ENCODE measurements around the gene GALNT2. TPM values are rescaled to one million over a fixed set of nuclear protein-coding genes. Genes with fewer than 3 reads are reported as not detected.
A peak's percentile ranks its signal among the peaks of the same experiment; 100 is the strongest.

The GALNT2 gene
- total RNA-seq, 1 experiment from 2014 or later: 152 TPM

DNA sequence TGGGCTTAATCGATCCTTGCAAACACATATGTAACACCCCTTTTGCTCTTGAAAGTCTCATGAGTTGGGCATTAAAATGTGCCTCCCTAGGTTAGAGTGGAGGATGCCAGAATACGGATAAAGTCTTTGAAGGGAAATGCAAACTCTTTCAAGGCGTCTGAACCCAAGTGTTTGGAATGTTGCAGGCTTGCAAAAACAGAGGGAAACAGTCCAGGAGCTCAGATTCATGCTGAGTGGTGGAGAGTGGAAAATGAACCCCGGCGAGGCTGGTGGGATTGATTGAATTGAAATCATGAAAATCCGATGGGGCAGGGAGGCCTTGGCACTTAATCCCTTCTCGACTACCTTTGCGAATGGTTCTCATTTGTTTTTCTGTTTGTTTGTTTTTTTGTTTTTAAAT lies 183.6 kb downstream of the GALNT2 start:
- no peak overlapping the region for H3K27ac ChIP-seq (ENCODE audit: low read length)
- H3K36me3 ChIP-seq (ENCODE audit: control insufficient read depth, insufficient read depth, low read length): 0 out of 2 replicates have a peak, but pooled peaks cover 2% of the 10 kb centered on the region
- in situ Hi-C loops (cut with HindIII; ENCODE audit: low pct_unique_long_range_greater_than_20kb, low sequenced_read_pairs) (no loop called here), intact Hi-C loops (cut with micrococcal nuclease; ENCODE audit: unreplicated experiment) (no loop called here)
- TSS peak; percentile 6 for BruUV-seq (replicated peaks)
- no peaks in the 10 kb centered on the region for H3K9me3 ChIP-seq (ENCODE audit: control insufficient read depth, insufficient read depth, low read depth, low read length)
- ATAC-seq (no peak), DNase-seq (ENCODE audit: low read depth, low spot score) (no peak)
- H3K4me3 ChIP-seq (ENCODE audit: low read depth in 2 of 2, low read length in 2 of 2): no peak overlapping the region
- TF ChIP-seq TCF7L2 (IDR thresholded peaks at IDR 0.05; ENCODE audit: low read depth, low read length) (no peak), SIN3A (IDR thresholded peaks at IDR 0.05; ENCODE audit: borderline replicate concordance, insufficient read depth, low read depth, low read length) (no peak), POLR2AphosphoS5 (IDR thresholded peaks at IDR 0.05; ENCODE audit: low read depth, low read length) (no peak)
- TF ChIP-seq, protein P1, sequence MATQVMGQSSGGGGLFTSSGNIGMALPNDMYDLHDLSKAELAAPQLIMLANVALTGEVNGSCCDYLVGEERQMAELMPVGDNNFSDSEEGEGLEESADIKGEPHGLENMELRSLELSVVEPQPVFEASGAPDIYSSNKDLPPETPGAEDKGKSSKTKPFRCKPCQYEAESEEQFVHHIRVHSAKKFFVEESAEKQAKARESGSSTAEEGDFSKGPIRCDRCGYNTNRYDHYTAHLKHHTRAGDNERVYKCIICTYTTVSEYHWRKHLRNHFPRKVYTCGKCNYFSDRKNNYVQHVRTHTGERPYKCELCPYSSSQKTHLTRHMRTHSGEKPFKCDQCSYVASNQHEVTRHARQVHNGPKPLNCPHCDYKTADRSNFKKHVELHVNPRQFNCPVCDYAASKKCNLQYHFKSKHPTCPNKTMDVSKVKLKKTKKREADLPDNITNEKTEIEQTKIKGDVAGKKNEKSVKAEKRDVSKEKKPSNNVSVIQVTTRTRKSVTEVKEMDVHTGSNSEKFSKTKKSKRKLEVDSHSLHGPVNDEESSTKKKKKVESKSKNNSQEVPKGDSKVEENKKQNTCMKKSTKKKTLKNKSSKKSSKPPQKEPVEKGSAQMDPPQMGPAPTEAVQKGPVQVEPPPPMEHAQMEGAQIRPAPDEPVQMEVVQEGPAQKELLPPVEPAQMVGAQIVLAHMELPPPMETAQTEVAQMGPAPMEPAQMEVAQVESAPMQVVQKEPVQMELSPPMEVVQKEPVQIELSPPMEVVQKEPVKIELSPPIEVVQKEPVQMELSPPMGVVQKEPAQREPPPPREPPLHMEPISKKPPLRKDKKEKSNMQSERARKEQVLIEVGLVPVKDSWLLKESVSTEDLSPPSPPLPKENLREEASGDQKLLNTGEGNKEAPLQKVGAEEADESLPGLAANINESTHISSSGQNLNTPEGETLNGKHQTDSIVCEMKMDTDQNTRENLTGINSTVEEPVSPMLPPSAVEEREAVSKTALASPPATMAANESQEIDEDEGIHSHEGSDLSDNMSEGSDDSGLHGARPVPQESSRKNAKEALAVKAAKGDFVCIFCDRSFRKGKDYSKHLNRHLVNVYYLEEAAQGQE (IDR thresholded peaks at IDR 0.05; ENCODE audit: insufficient read depth in 1 of 2, low read depth in 2 of 2, low read length in 1 of 2): no peak
- TF ChIP-seq, protein P2, sequence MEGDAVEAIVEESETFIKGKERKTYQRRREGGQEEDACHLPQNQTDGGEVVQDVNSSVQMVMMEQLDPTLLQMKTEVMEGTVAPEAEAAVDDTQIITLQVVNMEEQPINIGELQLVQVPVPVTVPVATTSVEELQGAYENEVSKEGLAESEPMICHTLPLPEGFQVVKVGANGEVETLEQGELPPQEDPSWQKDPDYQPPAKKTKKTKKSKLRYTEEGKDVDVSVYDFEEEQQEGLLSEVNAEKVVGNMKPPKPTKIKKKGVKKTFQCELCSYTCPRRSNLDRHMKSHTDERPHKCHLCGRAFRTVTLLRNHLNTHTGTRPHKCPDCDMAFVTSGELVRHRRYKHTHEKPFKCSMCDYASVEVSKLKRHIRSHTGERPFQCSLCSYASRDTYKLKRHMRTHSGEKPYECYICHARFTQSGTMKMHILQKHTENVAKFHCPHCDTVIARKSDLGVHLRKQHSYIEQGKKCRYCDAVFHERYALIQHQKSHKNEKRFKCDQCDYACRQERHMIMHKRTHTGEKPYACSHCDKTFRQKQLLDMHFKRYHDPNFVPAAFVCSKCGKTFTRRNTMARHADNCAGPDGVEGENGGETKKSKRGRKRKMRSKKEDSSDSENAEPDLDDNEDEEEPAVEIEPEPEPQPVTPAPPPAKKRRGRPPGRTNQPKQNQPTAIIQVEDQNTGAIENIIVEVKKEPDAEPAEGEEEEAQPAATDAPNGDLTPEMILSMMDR (IDR thresholded peaks at IDR 0.05): no peak
- no peaks in the 10 kb centered on the region for H3K4me1 ChIP-seq (ENCODE audit: control insufficient read depth, insufficient read depth, low read length)
- POLR2A ChIA-PET: no interaction called here
- no peaks in the 10 kb centered on the region for H3K27me3 ChIP-seq (ENCODE audit: control insufficient read depth, insufficient read depth, low read length)
- CTCF ChIA-PET: no interaction called here

DNA sequence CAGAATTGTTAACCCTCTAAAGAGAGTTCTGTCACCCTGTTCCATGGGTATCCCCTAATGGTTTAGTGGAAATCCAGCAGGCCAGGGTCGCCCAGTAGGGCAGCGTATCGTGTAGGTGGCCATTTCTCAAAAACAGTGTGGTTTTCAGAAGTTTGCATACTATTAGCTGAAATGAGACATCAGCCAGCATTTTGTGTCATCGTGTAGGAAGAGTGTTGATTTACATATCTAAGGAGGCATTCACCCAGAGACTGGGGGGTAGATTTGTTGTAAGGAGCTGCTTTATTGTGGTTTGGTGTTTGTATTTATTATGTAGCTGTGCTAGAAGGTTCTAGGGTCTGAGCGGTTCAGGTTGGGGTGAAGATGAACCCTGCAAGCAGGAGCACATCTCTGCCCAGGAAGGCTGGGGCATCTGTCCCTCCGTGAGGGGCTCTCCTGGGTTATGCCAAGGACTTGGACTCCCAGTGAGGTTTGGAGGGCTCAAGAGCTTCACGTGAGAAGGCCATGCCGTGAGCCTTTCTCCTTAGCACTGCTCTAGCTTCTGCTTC lies 184.7 kb downstream of the GALNT2 start:
- Histone ChIP-seq H3K9me3 (ENCODE audit: control insufficient read depth, insufficient read depth, low read depth, low read length) (no peaks in the 10 kb centered on the region), H3K4me1 (ENCODE audit: control insufficient read depth, insufficient read depth, low read length) (no peaks in the 10 kb centered on the region), H3K27ac (ENCODE audit: low read length) (no peak overlapping the region), H3K27me3 (ENCODE audit: control insufficient read depth, insufficient read depth, low read length) (no peaks in the 10 kb centered on the region), H3K4me3 (ENCODE audit: low read depth in 2 of 2, low read length in 2 of 2) (no peak overlapping the region), H3K36me3 (ENCODE audit: control insufficient read depth, insufficient read depth, low read length) (0 out of 2 replicates have a peak, but pooled peaks cover 2% of the 10 kb centered on the region)
- BruUV-seq (replicated peaks): no TSS peak
- intact Hi-C loops (cut with micrococcal nuclease; ENCODE audit: unreplicated experiment): no loop called here
- in situ Hi-C loops (cut with HindIII; ENCODE audit: low pct_unique_long_range_greater_than_20kb, low sequenced_read_pairs): no loop called here
- TF ChIP-seq, protein P1 (IDR thresholded peaks at IDR 0.05; ENCODE audit: insufficient read depth in 1 of 2, low read depth in 2 of 2, low read length in 1 of 2): no peak
- TF ChIP-seq POLR2AphosphoS5 (IDR thresholded peaks at IDR 0.05; ENCODE audit: low read depth, low read length) (no peak), TCF7L2 (IDR thresholded peaks at IDR 0.05; ENCODE audit: low read depth, low read length) (no peak), SIN3A (IDR thresholded peaks at IDR 0.05; ENCODE audit: borderline replicate concordance, insufficient read depth, low read depth, low read length) (no peak)
- TF ChIP-seq, protein P2 (IDR thresholded peaks at IDR 0.05): no peak
- ATAC-seq: no peak
- DNase-seq (ENCODE audit: low read depth, low spot score): no peak
- ChIA-PET CTCF (no interaction called here), POLR2A (no interaction called here)
